Measurements from ENCODE around the gene GATB.

GRCh38 chr4:151677193-151677592, 83.6 kb downstream of the GATB start:
- TF ChIP-seq CTCF (conservative IDR thresholded peaks at IDR 0.05; ENCODE audit: low read depth, low read length) (no peak), EZH2 (IDR thresholded peaks at IDR 0.05; ENCODE audit: low read length, unreplicated experiment) (no peak)
